Middle frontal gyrus (tissue), 1 donor: ENCODE measurements around the gene UBR4.

ENCODE experiments used
- DNase-seq: peaks from one replicate; pipeline ENCODE4 v3.0.0-alpha.2; 2015; ENCODE audit warnings: low spot score; ENCODE audit errors: extremely low spot score

Gene UBR4

GRCh38 chr1:19096036-19096833 lies 113.8 kb downstream of the UBR4 start:
- DNase-seq, result peak; percentile 20

GRCh38 chr1:19091196-19091953 lies 118.7 kb downstream of the UBR4 start:
- peak; percentile 32 for DNase-seq

- DNase-seq, result no peak
Observed at GRCh38 chr1:19089524-19089923, 120.5 kb downstream of the UBR4 start.

GRCh38 chr1:19088717-19089442 lies 121.2 kb downstream of the UBR4 start:
- no peak for DNase-seq

- no peak for DNase-seq
Observed at GRCh38 chr1:19087737-19088594, 122.1 kb downstream of the UBR4 start.

GRCh38 chr1:19087017-19087736 lies 122.9 kb downstream of the UBR4 start:
- DNase-seq, result no peak

GRCh38 chr1:19086176-19086875 lies 123.7 kb downstream of the UBR4 start:
- no peak for DNase-seq

- no peak for DNase-seq
Observed at GRCh38 chr1:19084206-19084738, 125.8 kb downstream of the UBR4 start.

- DNase-seq, result no peak
Observed at GRCh38 chr1:19083081-19083480, 127.0 kb downstream of the UBR4 start.

GRCh38 chr1:19081218-19081893 lies 128.7 kb downstream of the UBR4 start:
- DNase-seq, result no peak

- no peak for DNase-seq
Observed at GRCh38 chr1:19080721-19081120, 129.3 kb downstream of the UBR4 start.

GRCh38 chr1:19079541-19080472 lies 130.3 kb downstream of the UBR4 start:
- no peak for DNase-seq

- DNase-seq, result no peak
Observed at GRCh38 chr1:19078536-19078935, 131.5 kb downstream of the UBR4 start.

GRCh38 chr1:19076841-19077616 lies 133.0 kb downstream of the UBR4 start:
- DNase-seq, result no peak

- DNase-seq, result no peak
Observed at GRCh38 chr1:19074902-19075721, 135.0 kb downstream of the UBR4 start.

- no peak for DNase-seq
Observed at GRCh38 chr1:19074361-19074901, 135.6 kb downstream of the UBR4 start.
